GM12878 (cell line): ENCODE measurements around the gene ZNF444.
"Not testable (repeated sequence)": the region's sequence is repeated elsewhere in the genome, so short reads cannot be mapped to it uniquely, and the experiment has no call there.

Source experiments
- CHD4 ChIP-seq: fragments of 200-600 bp; sonication (generic); IDR thresholded peaks from 2 replicates; pipeline ENCODE4 v1.6.1; 2016; ENCODE audit warnings: mild to moderate bottlenecking
- CREB1 ChIP-seq: IDR thresholded peaks from 2 replicates; pipeline ENCODE4 v1.6.1; 2012; ENCODE audit warnings: low read depth, mild to moderate bottlenecking, inconsistent platforms
- NFYB ChIP-seq: IDR thresholded peaks from 2 replicates; pipeline ENCODE4 v1.6.1; 2011; ENCODE audit warnings: low read depth, mild to moderate bottlenecking, low read length, improper control_type of control experiment, moderate library complexity; ENCODE audit not compliant: insufficient read depth
- POLR2A ChIP-seq: IDR thresholded peaks from 2 replicates; pipeline ENCODE4 v1.6.1; 2011; ENCODE audit warnings: low read depth, mild to moderate bottlenecking, low read length
- POLR2AphosphoS2 ChIP-seq: IDR thresholded peaks from 2 replicates; pipeline ENCODE4 v1.6.1; 2011; ENCODE audit warnings: low read depth, mild to moderate bottlenecking, low read length, improper control_type of control experiment, moderate library complexity
- RELA ChIP-seq: fragments of 450-650 bp; IDR thresholded peaks from 2 replicates; pipeline ENCODE4 v1.8.0; 2014; ENCODE audit warnings: borderline replicate concordance; ENCODE audit not compliant: partially characterized antibody
- STAT3 ChIP-seq: IDR thresholded peaks from 2 replicates; pipeline ENCODE4 v1.6.1; 2011; ENCODE audit warnings: low read depth, low read length, improper control_type of control experiment
- TARDBP ChIP-seq: IDR thresholded peaks from 2 replicates; pipeline ENCODE4 v1.6.1; 2016; ENCODE audit warnings: borderline replicate concordance
- TCF3 ChIP-seq: IDR thresholded peaks from 2 replicates; pipeline ENCODE4 v1.6.1; 2012; ENCODE audit warnings: low read depth, mild to moderate bottlenecking, low read length, borderline replicate concordance; ENCODE audit not compliant: insufficient read depth
- ZNF207 ChIP-seq: fragments of 450-650 bp; IDR thresholded peaks from 2 replicates; pipeline ENCODE4 v1.6.1; 2014; ENCODE audit warnings: antibody characterized with exemption, mild to moderate bottlenecking, borderline replicate concordance
- TF ChIP-seq, protein P1 (sequence below): IDR thresholded peaks from 2 replicates; pipeline ENCODE4 v1.6.1; 2011; ENCODE audit warnings: borderline replicate concordance, low read depth, mild to moderate bottlenecking, moderate library complexity, mixed read lengths, low read length; ENCODE audit not compliant: insufficient read depth; ENCODE audit errors: extremely low read length
- TF ChIP-seq, protein P2 (sequence below), 3 experiments: IDR thresholded peaks in 2 of 3; conservative IDR thresholded peaks in 1 of 3; 2 replicates each; pipeline ENCODE4 v1.5.1; 2011; ENCODE audit warnings: low read depth in 3 of 3, low read length in 3 of 3, mild to moderate bottlenecking in 3 of 3, control low read depth in 2 of 3, moderate library complexity in 2 of 3, inconsistent platforms in 1 of 3, mixed read lengths in 1 of 3; ENCODE audit not compliant: control insufficient read depth in 2 of 3, insufficient read depth in 1 of 3; ENCODE audit errors: extremely low read depth in 1 of 3
- TF ChIP-seq, protein P3 (sequence below): IDR thresholded peaks from 2 replicates; pipeline ENCODE4 v1.6.1; 2011; ENCODE audit warnings: low read depth, low read length, improper control_type of control experiment, borderline replicate concordance
- TF ChIP-seq, protein P4 (sequence below): IDR thresholded peaks from 2 replicates; pipeline ENCODE4 v1.6.1; 2012; ENCODE audit warnings: low read depth, low read length, improper control_type of control experiment

DNA sequence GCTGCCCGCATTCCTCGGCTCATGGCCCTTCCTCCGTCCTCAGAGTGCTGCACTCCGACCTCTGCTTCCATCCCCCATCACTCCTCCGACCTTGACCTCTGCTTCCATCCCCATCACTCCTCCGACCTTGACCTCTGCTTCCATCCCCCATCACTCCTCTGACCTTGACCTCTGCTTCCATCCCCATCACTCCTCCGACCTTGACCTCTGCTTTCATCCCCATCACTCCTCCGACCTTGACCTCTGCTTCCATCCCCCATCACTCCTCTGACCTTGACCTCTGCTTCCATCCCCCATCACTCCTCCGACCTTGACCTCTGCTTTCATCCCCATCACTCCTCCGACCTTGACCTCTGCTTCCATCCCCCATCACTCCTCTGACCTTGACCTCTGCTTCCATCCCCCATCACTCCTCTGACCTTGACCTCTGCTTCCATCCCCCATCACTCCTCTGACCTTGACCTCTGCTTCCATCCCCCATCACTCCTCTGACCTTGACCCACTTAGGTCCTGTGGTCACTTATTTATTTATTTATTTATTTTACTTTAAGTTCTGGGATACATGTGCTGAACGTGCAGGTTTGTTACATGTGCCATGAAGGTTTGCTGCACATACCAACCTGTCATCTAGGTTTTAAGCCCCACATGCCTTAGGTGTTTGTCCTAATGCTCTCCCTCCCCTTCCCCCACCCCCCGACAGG is 8.0 kb downstream of the ZNF444 start:
- TF ChIP-seq, protein P1, sequence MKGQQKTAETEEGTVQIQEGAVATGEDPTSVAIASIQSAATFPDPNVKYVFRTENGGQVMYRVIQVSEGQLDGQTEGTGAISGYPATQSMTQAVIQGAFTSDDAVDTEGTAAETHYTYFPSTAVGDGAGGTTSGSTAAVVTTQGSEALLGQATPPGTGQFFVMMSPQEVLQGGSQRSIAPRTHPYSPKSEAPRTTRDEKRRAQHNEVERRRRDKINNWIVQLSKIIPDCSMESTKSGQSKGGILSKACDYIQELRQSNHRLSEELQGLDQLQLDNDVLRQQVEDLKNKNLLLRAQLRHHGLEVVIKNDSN, result not testable (repeated sequence)
- not testable (repeated sequence) for TF ChIP-seq TARDBP, RELA, STAT3, TCF3, POLR2A, CHD4, CREB1, ZNF207, POLR2AphosphoS2, NFYB
- TF ChIP-seq, protein P2, sequence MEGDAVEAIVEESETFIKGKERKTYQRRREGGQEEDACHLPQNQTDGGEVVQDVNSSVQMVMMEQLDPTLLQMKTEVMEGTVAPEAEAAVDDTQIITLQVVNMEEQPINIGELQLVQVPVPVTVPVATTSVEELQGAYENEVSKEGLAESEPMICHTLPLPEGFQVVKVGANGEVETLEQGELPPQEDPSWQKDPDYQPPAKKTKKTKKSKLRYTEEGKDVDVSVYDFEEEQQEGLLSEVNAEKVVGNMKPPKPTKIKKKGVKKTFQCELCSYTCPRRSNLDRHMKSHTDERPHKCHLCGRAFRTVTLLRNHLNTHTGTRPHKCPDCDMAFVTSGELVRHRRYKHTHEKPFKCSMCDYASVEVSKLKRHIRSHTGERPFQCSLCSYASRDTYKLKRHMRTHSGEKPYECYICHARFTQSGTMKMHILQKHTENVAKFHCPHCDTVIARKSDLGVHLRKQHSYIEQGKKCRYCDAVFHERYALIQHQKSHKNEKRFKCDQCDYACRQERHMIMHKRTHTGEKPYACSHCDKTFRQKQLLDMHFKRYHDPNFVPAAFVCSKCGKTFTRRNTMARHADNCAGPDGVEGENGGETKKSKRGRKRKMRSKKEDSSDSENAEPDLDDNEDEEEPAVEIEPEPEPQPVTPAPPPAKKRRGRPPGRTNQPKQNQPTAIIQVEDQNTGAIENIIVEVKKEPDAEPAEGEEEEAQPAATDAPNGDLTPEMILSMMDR (IDR thresholded peaks at IDR 0.05 in 2 of 3, conservative IDR thresholded peaks at IDR 0.05 in 1 of 3; ENCODE audit: control insufficient read depth in 2 of 3, extremely low read depth in 1 of 3, insufficient read depth in 1 of 3, low read depth in 3 of 3, low read length in 3 of 3), result not testable (repeated sequence)
- TF ChIP-seq, protein P3, sequence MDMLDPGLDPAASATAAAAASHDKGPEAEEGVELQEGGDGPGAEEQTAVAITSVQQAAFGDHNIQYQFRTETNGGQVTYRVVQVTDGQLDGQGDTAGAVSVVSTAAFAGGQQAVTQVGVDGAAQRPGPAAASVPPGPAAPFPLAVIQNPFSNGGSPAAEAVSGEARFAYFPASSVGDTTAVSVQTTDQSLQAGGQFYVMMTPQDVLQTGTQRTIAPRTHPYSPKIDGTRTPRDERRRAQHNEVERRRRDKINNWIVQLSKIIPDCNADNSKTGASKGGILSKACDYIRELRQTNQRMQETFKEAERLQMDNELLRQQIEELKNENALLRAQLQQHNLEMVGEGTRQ, result not testable (repeated sequence)
- TF ChIP-seq, protein P4, sequence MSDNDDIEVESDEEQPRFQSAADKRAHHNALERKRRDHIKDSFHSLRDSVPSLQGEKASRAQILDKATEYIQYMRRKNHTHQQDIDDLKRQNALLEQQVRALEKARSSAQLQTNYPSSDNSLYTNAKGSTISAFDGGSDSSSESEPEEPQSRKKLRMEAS, result not testable (repeated sequence)
